Esophagus muscularis mucosa (tissue), 4 donors: ENCODE data around the gene CCDC92. TPM values are rescaled to one million over a fixed set of nuclear protein-coding genes. Genes with fewer than 3 reads are reported as not detected.

Experiments used
- DNase-seq: peaks from one replicate; pipeline ENCODE4 v3.0.0-alpha.2; 2017; ENCODE audit errors: extremely low spot score
- H3K27ac ChIP-seq, 4 donors: fragments of 200-600 bp; sonication (generic); replicated peaks in 1 of 4; 1 replicate in 3 of 4; 2 replicates in 1 of 4; pipeline ENCODE4 v1.5.1; 2016 to 2019; ENCODE audit warnings: mild to moderate bottlenecking in 1 of 4
- H3K27me3 ChIP-seq, 4 donors: fragments of 200-600 bp; sonication (generic); one replicate each; pipeline versions ENCODE4 v1.5.1 to v1.6.0; 2016 to 2019
- H3K36me3 ChIP-seq, 4 donors: fragments of 200-600 bp; sonication (generic); one replicate each; pipeline ENCODE4 v1.5.1; 2016 to 2019
- H3K4me1 ChIP-seq, 4 donors: fragments of 200-600 bp; sonication (generic); one replicate each; pipeline ENCODE4 v1.5.1; 2016 to 2019
- H3K4me3 ChIP-seq, 4 donors: fragments of 200-600 bp; sonication (generic); 1 replicate in 2 of 4; 2 replicates in 2 of 4; pipeline ENCODE4 v1.5.1; 2016 to 2019; ENCODE audit warnings: mild to moderate bottlenecking in 4 of 4, moderate library complexity in 1 of 4
- H3K9me3 ChIP-seq, 4 donors: fragments of 200-600 bp; sonication (generic); 1 replicate in 3 of 4; 2 replicates in 1 of 4; pipeline ENCODE4 v1.5.1; 2016 to 2019
- EP300 ChIP-seq: sonication (generic); formaldehyde crosslinking; IDR thresholded peaks from one replicate; pipeline ENCODE4 v1.6.1; 2017; ENCODE audit warnings: antibody characterized with exemption
- POLR2A ChIP-seq: fragments of 450-650 bp; IDR thresholded peaks from one replicate; pipeline ENCODE4 v1.6.1; 2017; ENCODE audit warnings: antibody characterized with exemption, moderate library complexity, mild to moderate bottlenecking, low read depth
- POLR2AphosphoS5 ChIP-seq, 2 donors: sonication (generic); formaldehyde crosslinking; IDR thresholded peaks; one replicate each; pipeline ENCODE4 v1.6.1; 2017; ENCODE audit warnings: antibody characterized with exemption in 2 of 2
- WGBS: methylation state at CpG from one replicate; pipeline ENCODE4 v1.1.5; 2018; 5-methylcytosine and 5-hydroxymethylcytosine counted together
- intact Hi-C: fragments of 100-400 bp; cut with DNase I; formaldehyde crosslinking; loops from one replicate; pipeline ENCODE4 v1.15.1; 2023
- total RNA-seq, 4 donors: library from RNA; depleted of rRNA; stranded (reverse); fragments of >200 nt; gene quantifications; one replicate each; pipeline versions ENCODE4 v1.1.0 to v1.2.1, GENCODE V29; 2016
- TF ChIP-seq, protein P1 (sequence below), 3 experiments: fragments of 200-600 bp in 2 of 3; fragments of 450-650 bp in 1 of 3; sonication (generic) in 2 of 3; IDR thresholded peaks; one replicate each; pipeline ENCODE4 v1.5.1; 2017 to 2019; ENCODE audit warnings: antibody characterized with exemption in 3 of 3, mild to moderate bottlenecking in 2 of 3, moderate library complexity in 1 of 3

The CCDC92 gene
- total RNA-seq, 4 donors from 2014 or later = 42.2 to 66.3 (median 54.1) TPM

DNA sequence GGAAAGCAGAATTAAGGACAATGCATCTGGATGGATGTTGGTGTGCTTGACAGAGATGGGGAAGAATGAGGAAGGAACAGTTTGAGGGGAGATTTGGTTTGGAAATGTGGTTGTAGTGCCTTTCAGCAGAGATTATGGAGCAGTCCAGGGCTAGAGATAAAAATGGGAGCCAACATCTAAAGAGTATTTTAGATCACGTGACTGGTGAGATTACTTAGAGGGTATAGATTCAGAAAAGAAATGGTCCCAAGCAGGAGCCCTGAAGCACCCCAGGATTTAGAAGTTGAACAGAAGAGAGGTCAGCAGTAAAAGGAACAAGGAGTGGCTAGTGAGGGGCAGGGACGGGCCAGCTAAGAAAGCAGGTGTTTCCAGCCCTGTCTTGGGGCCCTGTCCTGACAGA is 30.0 kb upstream of the CCDC92 start:
- Histone ChIP-seq H3K36me3 (peaks cover 0 to 64% (median 18%) of the 10 kb centered on the region in 4 donors), H3K27me3 (no peaks in the 10 kb centered on the region), H3K9me3 (no peaks in the 10 kb centered on the region), H3K27ac (no peak overlapping the region), H3K4me3 (no peak overlapping the region), H3K4me1 (peaks cover 6 to 32% (median 24%) of the 10 kb centered on the region in 4 donors)
- 93% methylated on average over 2 of the region's 2 CpGs for WGBS
- intact Hi-C loops = no loop called here
- TF ChIP-seq POLR2AphosphoS5 (IDR thresholded peaks at IDR 0.05) = no peak
- TF ChIP-seq POLR2A = no peak
- TF ChIP-seq, protein P1, sequence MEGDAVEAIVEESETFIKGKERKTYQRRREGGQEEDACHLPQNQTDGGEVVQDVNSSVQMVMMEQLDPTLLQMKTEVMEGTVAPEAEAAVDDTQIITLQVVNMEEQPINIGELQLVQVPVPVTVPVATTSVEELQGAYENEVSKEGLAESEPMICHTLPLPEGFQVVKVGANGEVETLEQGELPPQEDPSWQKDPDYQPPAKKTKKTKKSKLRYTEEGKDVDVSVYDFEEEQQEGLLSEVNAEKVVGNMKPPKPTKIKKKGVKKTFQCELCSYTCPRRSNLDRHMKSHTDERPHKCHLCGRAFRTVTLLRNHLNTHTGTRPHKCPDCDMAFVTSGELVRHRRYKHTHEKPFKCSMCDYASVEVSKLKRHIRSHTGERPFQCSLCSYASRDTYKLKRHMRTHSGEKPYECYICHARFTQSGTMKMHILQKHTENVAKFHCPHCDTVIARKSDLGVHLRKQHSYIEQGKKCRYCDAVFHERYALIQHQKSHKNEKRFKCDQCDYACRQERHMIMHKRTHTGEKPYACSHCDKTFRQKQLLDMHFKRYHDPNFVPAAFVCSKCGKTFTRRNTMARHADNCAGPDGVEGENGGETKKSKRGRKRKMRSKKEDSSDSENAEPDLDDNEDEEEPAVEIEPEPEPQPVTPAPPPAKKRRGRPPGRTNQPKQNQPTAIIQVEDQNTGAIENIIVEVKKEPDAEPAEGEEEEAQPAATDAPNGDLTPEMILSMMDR (IDR thresholded peaks at IDR 0.05) = no peak
- no peak for TF ChIP-seq EP300
- DNase-seq = no peak

DNA sequence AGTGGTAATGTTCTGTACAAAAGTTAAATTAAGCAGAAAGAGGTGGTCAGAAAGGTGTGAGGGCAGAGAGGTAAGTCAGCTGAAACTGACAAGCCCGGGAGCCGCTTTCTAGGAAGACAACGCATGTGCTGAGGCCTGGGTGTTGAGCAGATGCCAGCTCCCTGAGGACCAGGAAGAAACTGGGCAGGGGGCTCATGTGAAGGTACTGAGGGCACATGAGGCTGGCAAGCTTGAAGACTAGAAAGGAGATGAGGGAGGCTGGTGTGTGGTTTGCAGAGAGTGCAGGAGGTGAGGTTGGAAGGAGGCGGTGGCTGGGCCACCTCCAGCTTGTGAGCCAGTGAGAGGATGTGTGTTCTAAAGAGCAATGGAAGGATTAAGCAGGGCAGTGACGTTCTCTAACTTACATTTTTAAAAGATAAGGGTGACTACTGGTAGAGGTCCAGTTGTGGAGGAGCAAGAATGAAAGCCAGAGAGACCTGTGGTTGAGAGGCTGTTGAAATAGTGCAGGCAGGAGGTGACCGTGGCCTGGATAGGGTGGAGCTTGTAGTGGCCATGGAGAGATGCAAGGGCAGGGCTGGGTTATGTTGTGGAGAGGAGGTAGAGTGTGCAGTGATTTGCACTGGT is 29.5 kb upstream of the CCDC92 start:
- no peak for TF ChIP-seq POLR2A
- no peak for TF ChIP-seq EP300
- TF ChIP-seq POLR2AphosphoS5 (IDR thresholded peaks at IDR 0.05) = no peak
- TF ChIP-seq, protein P1 (IDR thresholded peaks at IDR 0.05) = no peak
- no peaks in the 10 kb centered on the region for H3K27me3 ChIP-seq
- H3K36me3 ChIP-seq = peaks cover 0 to 60% (median 16%) of the 10 kb centered on the region in 4 donors
- DNase-seq = no peak
- intact Hi-C loops = no loop called here
- no peak overlapping the region for H3K27ac ChIP-seq
- H3K4me3 ChIP-seq = no peak overlapping the region
- no peaks in the 10 kb centered on the region for H3K9me3 ChIP-seq
- H3K4me1 ChIP-seq = peaks cover 11 to 36% (median 25%) of the 10 kb centered on the region in 4 donors
- 94% methylated on average over 6 of the region's 6 CpGs for WGBS

DNA sequence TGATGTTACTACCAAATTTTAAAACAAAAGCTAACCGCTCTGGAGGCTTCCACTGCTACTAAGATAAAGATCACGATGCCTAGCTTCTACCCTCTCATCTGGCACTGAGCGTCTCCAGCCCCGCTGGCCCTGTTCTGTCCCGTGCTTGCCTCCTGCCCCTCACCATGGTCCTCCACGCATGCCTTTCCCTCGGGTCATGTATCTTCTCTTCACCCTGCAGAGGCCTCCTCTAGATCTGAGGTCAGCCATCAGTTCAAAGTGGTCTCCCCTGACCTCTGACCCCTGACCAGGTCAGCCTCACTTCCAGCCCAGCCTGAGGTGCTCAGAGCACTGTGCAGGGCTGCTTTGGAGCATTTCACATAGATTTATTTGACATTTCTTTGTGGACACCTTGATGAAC is 28.7 kb upstream of the CCDC92 start:
- Histone ChIP-seq H3K4me3 (no peak overlapping the region), H3K4me1 (peaks cover 13 to 37% (median 26%) of the 10 kb centered on the region in 4 donors), H3K9me3 (no peaks in the 10 kb centered on the region), H3K27ac (no peak overlapping the region), H3K36me3 (peaks cover 0 to 56% (median 15%) of the 10 kb centered on the region in 4 donors), H3K27me3 (no peaks in the 10 kb centered on the region)
- TF ChIP-seq EP300 = no peak
- TF ChIP-seq POLR2AphosphoS5 (IDR thresholded peaks at IDR 0.05) = no peak
- TF ChIP-seq POLR2A = no peak
- intact Hi-C loops = no loop called here
- no peak for DNase-seq
- WGBS = 80% methylated on average over 7 of the region's 7 CpGs

DNA sequence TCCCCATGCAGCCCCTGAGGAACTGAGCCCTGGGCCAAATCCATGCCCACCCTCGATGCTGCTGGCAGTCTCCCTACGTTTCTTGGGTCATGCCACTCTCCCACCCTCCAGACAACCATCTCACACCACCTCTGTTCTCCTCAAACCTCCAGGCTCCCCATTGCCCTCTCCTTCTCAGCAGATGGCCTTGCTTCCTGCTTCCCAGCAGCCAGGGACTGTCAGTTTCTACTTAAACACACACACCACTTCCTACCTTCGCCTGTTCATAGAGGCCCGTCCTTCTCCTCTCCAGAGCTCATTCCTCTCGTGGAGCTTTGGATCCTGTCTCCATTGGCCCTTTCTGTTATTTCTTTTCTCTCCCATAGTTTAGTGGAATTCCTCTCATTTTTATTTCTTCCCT is 27.5 kb upstream of the CCDC92 start:
- Histone ChIP-seq H3K4me1 (peaks cover 13 to 36% (median 31%) of the 10 kb centered on the region in 4 donors), H3K4me3 (no peak overlapping the region), H3K27ac (no peak overlapping the region), H3K36me3 (peaks cover 0 to 51% (median 12%) of the 10 kb centered on the region in 4 donors), H3K9me3 (no peaks in the 10 kb centered on the region), H3K27me3 (no peaks in the 10 kb centered on the region)
- intact Hi-C loops = no loop called here
- no peak for DNase-seq
- TF ChIP-seq, protein P1 (IDR thresholded peaks at IDR 0.05) = no peak
- TF ChIP-seq POLR2AphosphoS5 (IDR thresholded peaks at IDR 0.05) (no peak), EP300 (no peak), POLR2A (no peak)
- WGBS = 95% methylated on average over 5 of the region's 5 CpGs

DNA sequence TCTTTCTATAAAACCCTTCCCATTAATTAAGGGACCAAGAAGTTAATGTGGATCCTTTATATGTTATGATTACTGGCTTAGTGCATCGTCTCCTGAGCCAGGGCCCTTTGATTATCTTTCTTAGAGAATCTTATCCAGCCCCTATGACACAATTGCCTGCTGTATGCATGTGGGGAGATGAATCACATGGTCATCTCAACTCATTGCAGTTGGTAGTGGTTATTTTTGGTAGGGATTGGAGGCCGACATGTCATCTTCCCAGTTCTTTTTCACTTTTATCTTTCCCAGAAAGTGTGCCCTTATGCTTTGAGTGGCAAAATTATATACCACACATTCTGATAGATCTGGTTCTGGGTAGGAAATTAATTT is 26.3 kb upstream of the CCDC92 start:
- Histone ChIP-seq H3K4me3 (no peak overlapping the region), H3K36me3 (peaks cover 0 to 40% (median 10%) of the 10 kb centered on the region in 4 donors), H3K4me1 (peaks cover 12 to 34% (median 25%) of the 10 kb centered on the region in 4 donors), H3K27ac (no peak overlapping the region), H3K27me3 (no peaks in the 10 kb centered on the region), H3K9me3 (no peaks in the 10 kb centered on the region)
- DNase-seq = no peak
- TF ChIP-seq POLR2AphosphoS5 (IDR thresholded peaks at IDR 0.05) = no peak
- TF ChIP-seq EP300 = no peak
- TF ChIP-seq POLR2A = no peak
- TF ChIP-seq, protein P1 (IDR thresholded peaks at IDR 0.05) = no peak
- intact Hi-C loops = no loop called here
- WGBS = 92% methylated on average over 2 of the region's 2 CpGs
